ENCODE measurements around the gene SH3GLB2.
A peak's percentile ranks its signal among the peaks of the same experiment; 100 is the strongest.
"Not testable (repeated sequence)": the region's sequence is repeated elsewhere in the genome, so short reads cannot be mapped to it uniquely, and the experiment has no call there.

Gene SH3GLB2

GRCh38 chr9:129053020-129053419 lies 24.9 kb upstream of the SH3GLB2 start:
- no peak for DNase-seq (ENCODE audit: low spot score)

- no peak for DNase-seq (ENCODE audit: low spot score)
These were observed 24.5 kb upstream of the SH3GLB2 start for GRCh38 chr9:129052592-129052991.

- DNase-seq (ENCODE audit: low spot score): no peak
These were observed 13.9 kb upstream of the SH3GLB2 start for GRCh38 chr9:129042016-129042415.

GRCh38 chr9:129040113-129040643 lies 12.0 kb upstream of the SH3GLB2 start:
- DNase-seq (ENCODE audit: low spot score): no peak

GRCh38 chr9:129038109-129038852 lies 10.2 kb upstream of the SH3GLB2 start:
- DNase-seq (ENCODE audit: low spot score): no peak

GRCh38 chr9:129037767-129038098 lies 9.6 kb upstream of the SH3GLB2 start:
- peak; percentile 46 for DNase-seq (ENCODE audit: low spot score)

GRCh38 chr9:129036923-129037766 lies 9.0 kb upstream of the SH3GLB2 start:
- DNase-seq (ENCODE audit: low spot score): no peak

- DNase-seq (ENCODE audit: low spot score): peak; percentile 99
These were observed 8.3 kb upstream of the SH3GLB2 start, which contains the start of gene MIGA2 for GRCh38 chr9:129036241-129036922. TSS of gene MIGA2 (plus strand) at chr9:129036626. CDS start at chr9:129040595, 3,969 bp downstream.

GRCh38 chr9:129035838-129036237 lies 7.7 kb upstream of the SH3GLB2 start:
- not testable (repeated sequence) for DNase-seq (ENCODE audit: low spot score)

GRCh38 chr9:129033216-129033615 lies 5.1 kb upstream of the SH3GLB2 start:
- DNase-seq (ENCODE audit: low spot score): no peak

GRCh38 chr9:129032541-129033159 lies 4.5 kb upstream of the SH3GLB2 start:
- DNase-seq (ENCODE audit: low spot score): no peak

- no peak for DNase-seq (ENCODE audit: low spot score)
These were observed 3.4 kb upstream of the SH3GLB2 start for GRCh38 chr9:129031514-129031913.

GRCh38 chr9:129030191-129030590 lies 2.1 kb upstream of the SH3GLB2 start:
- no peak for DNase-seq (ENCODE audit: low spot score)

- DNase-seq (ENCODE audit: low spot score): peak; percentile 45
These were observed 393 bp downstream of the SH3GLB2 start for GRCh38 chr9:129027685-129028191.

GRCh38 chr9:129027224-129027684 lies 877 bp downstream of the SH3GLB2 start:
- DNase-seq (ENCODE audit: low spot score): no peak

GRCh38 chr9:129026442-129027223 lies 1.5 kb downstream of the SH3GLB2 start:
- peak; percentile 30 for DNase-seq (ENCODE audit: low spot score)

- DNase-seq (ENCODE audit: low spot score): no peak
These were observed 4.3 kb downstream of the SH3GLB2 start for GRCh38 chr9:129023908-129024233.

GRCh38 chr9:129023036-129023907 lies 4.9 kb downstream of the SH3GLB2 start:
- DNase-seq (ENCODE audit: low spot score): peak; percentile 84

GRCh38 chr9:129022037-129022436 lies 6.1 kb downstream of the SH3GLB2 start:
- no peak for DNase-seq (ENCODE audit: low spot score)

GRCh38 chr9:129021091-129021490 lies 7.0 kb downstream of the SH3GLB2 start:
- no peak for DNase-seq (ENCODE audit: low spot score)
